Kidney (tissue), 14 donors: ENCODE data around the gene PTPRG. TPM values are rescaled to one million over a fixed set of nuclear protein-coding genes. Genes with fewer than 3 reads are reported as not detected.

Experiments used
- DNase-seq, 5 donors: peaks; one replicate each; pipeline ENCODE4 v3.0.0-alpha.2; 2013 to 2020
- FAIRE-seq: peaks from 2 replicates; lab custom pipeline; 2012; peaks lifted over from hg19 to GRCh38; lab: Jason Lieb, UNC
- H3K27ac ChIP-seq, 2 donors: one replicate each; pipeline ENCODE4 v1.7.0; 2013; ENCODE audit warnings: low read depth in 2 of 2, low read length in 2 of 2, inconsistent platforms in 1 of 2
- H3K27me3 ChIP-seq: one replicate; pipeline ENCODE4 v1.7.1; 2013; ENCODE audit warnings: low read length, inconsistent platforms; ENCODE audit not compliant: control insufficient read depth, insufficient read depth
- H3K36me3 ChIP-seq, 3 donors: one replicate each; pipeline versions ENCODE4 v1.7.0 to v1.7.1; 2013; ENCODE audit warnings: low read length in 3 of 3, control low read depth in 1 of 3, inconsistent platforms in 1 of 3; ENCODE audit not compliant: insufficient read depth in 3 of 3, control insufficient read depth in 2 of 3
- H3K4me1 ChIP-seq, 3 donors: one replicate each; pipeline versions ENCODE4 v1.7.0 to v1.7.1; 2013; ENCODE audit warnings: low read length in 3 of 3, inconsistent platforms in 1 of 3, low read depth in 1 of 3; ENCODE audit not compliant: control insufficient read depth in 2 of 3, insufficient read depth in 2 of 3
- H3K4me3 ChIP-seq, 3 donors: one replicate each; pipeline versions ENCODE4 v1.7.0 to v1.8.1; 2013; ENCODE audit warnings: low read length in 3 of 3, control low read depth in 1 of 3, inconsistent platforms in 1 of 3
- H3K9ac ChIP-seq, 3 donors: one replicate each; pipeline versions ENCODE4 v1.7.0 to v1.7.1; 2013; ENCODE audit warnings: low read length in 3 of 3, control low read depth in 1 of 3, inconsistent platforms in 1 of 3
- H3K9me3 ChIP-seq, 3 donors: one replicate each; pipeline versions ENCODE4 v1.7.0 to v1.7.1; 2013; ENCODE audit warnings: low read length in 3 of 3, control low read depth in 1 of 3, inconsistent platforms in 1 of 3; ENCODE audit not compliant: control insufficient read depth in 2 of 3, insufficient read depth in 1 of 3
- CTCF ChIP-seq: IDR thresholded peaks from 3 replicates; pipeline ENCODE4 v1.5.1; 2012; ENCODE audit warnings: mild to moderate bottlenecking, moderate library complexity, borderline replicate concordance; ENCODE audit not compliant: insufficient read depth; ENCODE audit errors: extremely low read depth
- intact Hi-C: fragments of 100-400 bp; cut with DNase I; formaldehyde crosslinking; loops from one replicate; pipeline ENCODE4 v1.11.1; 2022
- polyA plus RNA-seq: library from polyadenylated mRNA; stranded (reverse); fragments of 350-450 nt; fragmentation: Illumina TruSeq; extraction: RNeasy Lipid Tissue Mini Kit (QIAGEN cat#74804); gene quantifications from one replicate; pipeline ENCODE4 v1.2.3, GENCODE V29; 2014; ENCODE audit warnings: low read depth, low replicate concordance; ENCODE audit not compliant: insufficient read depth
- total RNA-seq: library from RNA; stranded (reverse); fragmentation: NEBNext Ultra II Directional; extraction: Animal tissue kit (Norgen Biotek cat#: 25700); gene quantifications from one replicate; pipeline ENCODE4 v1.2.1, GENCODE V29; 2021
- donor health status: control.
- donor health status: control.
- donor health status: control.
- donor health status: control.
- donor health status: control.
- donor health status: DM: yes; HTN: yes; CAD: no.
- donor health status: Normal renal cell carcinoma (clear cell type).

PTPRG gene
- total and polyA plus RNA-seq, 2 donors from 2014 or later: 9.2 to 154 TPM

GRCh38 chr3:62249855-62250543 is 688.6 kb downstream of the PTPRG start:
- FAIRE-seq: no peak
- intact Hi-C loops: no loop called here

GRCh38 chr3:62252438-62253157 is 691.2 kb downstream of the PTPRG start:
- Histone ChIP-seq H3K27ac (no peak overlapping the region), H3K36me3 (peaks cover 0 to 4% (median 3%) of the 10 kb centered on the region in 3 donors), H3K9me3 (no peaks in the 10 kb centered on the region), H3K4me3 (no peak overlapping the region), H3K9ac (no peak overlapping the region), H3K4me1 (peaks cover 0 to 7% (median 0%) of the 10 kb centered on the region in 3 donors), H3K27me3 (no peaks in the 10 kb centered on the region)
- no peak for DNase-seq
- FAIRE-seq: no peak
- no peak for TF ChIP-seq CTCF
- intact Hi-C loops: no loop called here

More at GRCh38 chr3:62249855-62250543, 688.6 kb downstream of the PTPRG start:
- no peak for TF ChIP-seq CTCF
- Histone ChIP-seq H3K4me1 (peaks cover 0 to 24% (median 3%) of the 10 kb centered on the region in 3 donors), H3K27me3 (no peaks in the 10 kb centered on the region), H3K36me3 (no peaks in the 10 kb centered on the region), H3K27ac (no peak overlapping the region), H3K9me3 (no peaks in the 10 kb centered on the region), H3K9ac (no peak overlapping the region), H3K4me3 (no peak overlapping the region)
- DNase-seq: no peak

- Histone ChIP-seq H3K4me3 (no peak overlapping the region), H3K9ac (no peak overlapping the region), H3K27ac (no peak overlapping the region), H3K36me3 (peaks cover 0 to 4% (median 3%) of the 10 kb centered on the region in 3 donors), H3K4me1 (peaks cover 0 to 4% (median 0%) of the 10 kb centered on the region in 3 donors), H3K9me3 (no peaks in the 10 kb centered on the region), H3K27me3 (no peaks in the 10 kb centered on the region)
- intact Hi-C loops: no loop called here
- FAIRE-seq: no peak
- no peak for TF ChIP-seq CTCF
- DNase-seq: no peak
Observed at GRCh38 chr3:62253971-62254370, 692.6 kb downstream of the PTPRG start.
